Stimulated activated CD4-positive, alpha-beta T cell treated with anti-CD3 and anti-CD28 coated beads, Interleukin-2, amount 100 ng/mL, for 4 hours (primary cell): ENCODE data around the gene MGAT5.

ENCODE experiments used
- DNase-seq: peaks from one replicate; pipeline ENCODE4 v3.0.0-alpha.2; 2020; ENCODE audit warnings: low read depth

Gene MGAT5

GRCh38 chr2:134336921-134337320, 83.0 kb downstream of the MGAT5 start:
- no peak for DNase-seq

DNA sequence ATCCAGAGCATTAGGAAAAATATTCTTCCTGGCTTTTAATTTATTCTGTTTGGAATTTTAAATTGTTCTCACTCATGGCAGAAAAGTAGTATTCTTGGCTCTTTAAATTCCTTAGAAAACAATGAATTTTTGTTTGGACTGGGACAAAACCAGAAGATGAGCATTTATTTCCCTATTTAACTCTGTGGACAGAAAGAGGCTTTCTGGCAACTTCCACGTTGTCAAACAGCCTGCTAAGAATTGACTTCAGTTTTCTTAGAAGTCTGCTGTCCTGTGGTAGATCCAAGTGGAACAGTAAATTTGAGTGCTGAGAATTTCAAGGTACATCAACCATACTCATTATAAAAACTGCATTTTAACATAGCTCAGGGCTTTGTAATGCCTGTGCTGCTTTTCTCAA, 83.8 kb downstream of the MGAT5 start:
- DNase-seq: no peak

DNA sequence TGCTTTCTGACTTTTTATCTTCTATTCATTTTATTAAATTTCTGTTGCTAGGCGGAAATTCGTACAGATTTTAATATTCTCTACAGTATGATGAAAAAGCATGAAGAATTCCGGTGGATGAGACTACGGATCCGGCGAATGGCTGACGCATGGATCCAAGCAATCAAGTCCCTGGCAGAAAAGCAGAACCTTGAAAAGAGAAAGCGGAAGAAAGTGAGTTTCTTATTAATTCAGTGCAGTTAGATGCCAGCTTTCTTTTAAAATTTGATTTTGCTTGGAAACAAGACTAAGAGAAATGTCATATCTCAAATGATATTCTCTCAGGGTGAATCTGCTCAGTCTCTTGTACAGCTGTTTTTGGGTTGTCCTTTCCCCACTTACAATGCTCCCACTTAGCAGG, 84.3 kb downstream of the MGAT5 start:
- DNase-seq: no peak

GRCh38 chr2:134341476-134341875, 87.6 kb downstream of the MGAT5 start:
- no peak for DNase-seq

DNA sequence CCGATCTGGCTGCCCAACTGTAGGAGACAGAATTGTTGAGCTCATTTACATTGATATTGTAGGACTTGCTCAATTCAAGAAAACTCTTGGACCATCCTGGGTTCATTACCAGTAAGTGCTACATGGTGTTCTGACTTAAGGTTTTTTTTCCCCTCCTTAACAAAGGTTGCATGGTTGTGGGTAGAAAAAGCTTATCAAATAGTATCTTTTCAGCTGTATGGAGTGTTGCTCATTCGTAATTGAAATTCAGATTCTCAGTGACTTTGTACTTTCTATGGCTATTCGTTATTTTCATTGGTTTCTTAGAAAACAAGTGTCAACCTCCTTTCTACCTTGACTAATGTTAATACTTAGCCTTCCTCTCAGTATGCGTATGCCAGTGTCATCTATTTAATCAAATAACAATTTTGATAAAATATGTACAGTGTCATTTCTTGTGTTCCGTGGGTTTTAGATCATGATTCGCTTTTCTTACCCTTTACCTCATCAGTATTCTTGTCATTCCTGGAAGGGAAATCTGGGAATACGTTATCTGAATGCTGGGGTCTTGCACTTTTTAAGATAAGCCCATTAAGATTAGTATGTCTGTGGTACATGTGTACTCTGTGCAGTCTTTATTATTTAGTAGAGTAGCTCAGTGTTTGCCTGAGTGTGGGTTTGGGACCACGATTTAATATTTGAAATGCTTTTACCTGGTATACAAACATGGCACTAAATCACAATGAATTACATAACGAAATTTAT, 91.3 kb downstream of the MGAT5 start:
- no peak for DNase-seq

DNA sequence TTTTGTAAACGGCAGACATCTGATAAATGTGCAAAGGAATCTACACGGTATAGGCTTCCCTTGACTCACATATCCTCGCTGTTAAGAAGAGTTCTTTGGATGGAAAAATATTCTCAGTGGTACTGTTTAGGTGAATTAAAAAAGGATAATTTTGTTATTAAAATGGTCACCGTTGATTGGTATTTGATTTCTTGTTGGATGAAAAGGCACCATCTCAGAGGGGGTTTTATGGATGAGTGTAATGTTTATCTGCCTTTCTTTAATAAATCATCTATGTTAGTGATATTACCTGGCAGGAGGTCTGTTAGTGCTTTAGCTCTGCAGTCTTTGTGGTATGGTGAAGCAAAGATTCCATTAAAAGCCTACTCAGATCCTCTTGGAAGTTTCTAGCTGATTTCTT, 92.3 kb downstream of the MGAT5 start:
- no peak for DNase-seq

DNA sequence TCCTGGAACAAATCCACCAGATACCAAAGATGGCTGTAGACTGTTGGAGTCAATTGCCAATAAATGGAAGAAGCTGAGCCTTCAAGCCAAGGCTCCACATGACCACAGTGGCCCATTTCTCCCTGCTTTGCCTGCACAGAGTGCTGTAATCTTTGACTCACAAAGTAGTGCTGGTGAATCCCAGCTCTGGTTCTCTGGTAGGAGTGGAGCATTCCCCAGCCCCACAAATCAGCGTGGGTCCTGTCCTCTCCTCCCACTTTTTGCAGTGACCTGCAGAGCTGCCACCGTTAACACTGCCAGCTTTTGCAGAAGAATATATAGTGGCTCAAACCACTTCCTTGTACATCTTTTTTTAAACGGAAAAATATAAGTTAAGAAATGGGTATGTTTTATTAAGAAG, 93.9 kb downstream of the MGAT5 start:
- DNase-seq: no peak

- DNase-seq: no peak
Observed at GRCh38 chr2:134348239-134348638, 94.4 kb downstream of the MGAT5 start.

GRCh38 chr2:134348760-134349159, 94.9 kb downstream of the MGAT5 start:
- DNase-seq: no peak

DNA sequence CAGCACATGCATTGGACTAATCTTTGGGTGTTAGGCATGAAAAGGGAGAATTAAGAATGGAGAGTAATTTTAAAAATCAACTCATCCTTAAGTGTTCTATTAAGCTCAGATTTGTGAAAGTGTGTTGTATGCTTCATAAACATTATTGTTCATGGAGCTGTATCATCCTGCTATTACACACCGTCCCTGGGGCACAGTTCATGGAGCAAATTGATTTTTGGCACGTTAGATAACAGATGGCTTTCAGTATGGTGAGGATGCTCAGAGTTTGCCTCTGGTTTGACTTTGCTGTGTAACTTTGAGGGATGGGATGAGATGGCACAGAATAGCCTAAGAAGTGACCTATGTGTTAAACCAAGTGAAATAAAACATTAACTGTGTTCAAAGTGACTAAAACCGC, 97.1 kb downstream of the MGAT5 start:
- DNase-seq: no peak

DNA sequence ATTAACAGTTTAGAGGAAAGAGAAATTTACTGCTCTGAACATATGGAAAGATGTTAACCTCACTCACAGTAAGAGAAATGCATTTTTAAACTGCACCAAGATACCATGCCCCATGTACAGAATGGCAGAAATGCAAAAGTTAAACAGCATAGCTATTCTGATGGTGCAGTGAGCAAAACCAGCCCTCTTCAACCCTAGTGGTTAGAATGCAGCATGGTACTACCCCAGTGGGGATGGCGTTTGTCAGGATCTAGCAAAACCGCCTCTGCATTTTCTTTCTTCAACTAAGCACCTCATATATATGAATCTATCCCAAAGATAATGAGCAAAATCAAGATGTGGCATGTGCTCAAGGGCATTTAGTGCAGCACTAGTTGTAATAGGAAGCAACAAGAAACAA, 98.0 kb downstream of the MGAT5 start:
- DNase-seq: no peak

DNA sequence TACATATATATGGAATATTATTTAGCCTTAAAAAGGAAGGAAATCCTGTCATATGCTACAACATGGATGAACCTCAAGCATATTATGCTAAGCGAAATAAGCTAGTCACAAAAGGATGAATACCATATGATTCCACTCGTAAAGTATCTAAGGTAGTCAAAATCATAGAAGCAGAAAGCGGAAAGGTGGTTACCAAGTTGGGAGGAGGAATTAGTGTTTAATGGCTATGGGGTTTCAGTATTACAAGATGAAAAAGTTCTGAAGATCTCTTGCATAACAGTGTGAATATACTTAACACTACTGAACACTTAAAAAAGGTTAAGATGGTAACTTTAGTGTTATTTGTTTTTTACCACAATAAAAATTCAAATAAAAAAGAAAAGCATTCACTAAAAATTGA, 99.0 kb downstream of the MGAT5 start:
- DNase-seq: no peak

GRCh38 chr2:134354611-134355010, 100.7 kb downstream of the MGAT5 start:
- no peak for DNase-seq

DNA sequence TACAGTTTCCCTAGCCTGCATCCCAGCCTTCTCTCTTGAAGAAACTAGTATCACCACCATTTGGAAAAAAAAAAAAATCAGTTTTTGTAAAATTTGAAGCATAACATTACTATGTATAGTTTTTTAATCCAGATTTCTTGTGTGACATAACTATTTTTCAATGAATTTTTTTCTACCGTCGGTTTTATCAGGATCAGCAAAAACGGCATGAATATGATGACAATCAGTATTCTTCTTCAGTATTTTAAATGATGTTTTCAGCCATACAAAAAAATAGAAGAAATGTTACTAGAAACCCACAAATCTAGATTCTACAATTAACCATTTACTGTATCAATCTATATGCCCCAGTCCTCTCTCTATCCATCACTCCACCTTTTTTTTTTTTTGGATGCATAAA, 103.9 kb downstream of the MGAT5 start:
- no peak for DNase-seq

DNA sequence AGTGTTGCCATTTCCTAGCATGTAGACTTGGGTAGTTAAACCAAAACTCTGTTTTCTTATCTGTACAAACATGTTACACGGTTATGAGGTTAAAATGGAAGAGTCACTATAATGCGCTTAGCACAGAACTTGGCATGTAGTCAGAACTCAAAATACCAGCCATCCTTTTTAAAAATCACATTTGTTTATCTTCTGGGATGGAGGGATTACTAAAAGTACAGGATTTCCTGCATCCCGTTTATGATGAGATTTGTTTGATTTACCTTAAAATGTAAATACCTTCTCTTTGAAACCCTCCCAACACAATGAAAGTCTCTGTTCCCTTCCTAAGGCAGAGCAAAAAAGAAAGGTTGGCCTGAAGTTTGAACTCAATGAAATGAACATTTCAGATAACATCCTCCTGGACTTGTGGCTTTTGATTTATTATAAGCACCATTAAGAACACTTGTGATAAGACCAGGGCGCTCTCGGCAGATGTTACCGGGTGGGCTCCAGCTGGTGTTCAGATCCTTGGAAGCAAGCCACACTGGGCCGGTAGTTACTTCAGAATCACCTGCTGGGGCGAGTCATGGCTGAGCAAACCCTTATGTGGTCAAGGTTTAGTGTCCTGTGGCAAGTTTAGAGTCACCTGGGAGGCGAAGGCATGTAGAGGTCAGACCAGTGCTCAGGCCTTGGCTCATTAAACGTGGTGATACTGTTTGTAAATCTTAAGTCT, 105.7 kb downstream of the MGAT5 start:
- DNase-seq: no peak

GRCh38 chr2:134360745-134361487, 107.0 kb downstream of the MGAT5 start:
- no peak for DNase-seq

GRCh38 chr2:134361648-134362047, 107.8 kb downstream of the MGAT5 start:
- DNase-seq: no peak

GRCh38 chr2:134362152-134362668, 108.3 kb downstream of the MGAT5 start:
- no peak for DNase-seq

- no peak for DNase-seq
Observed at GRCh38 chr2:134362740-134363139, 108.9 kb downstream of the MGAT5 start.

DNA sequence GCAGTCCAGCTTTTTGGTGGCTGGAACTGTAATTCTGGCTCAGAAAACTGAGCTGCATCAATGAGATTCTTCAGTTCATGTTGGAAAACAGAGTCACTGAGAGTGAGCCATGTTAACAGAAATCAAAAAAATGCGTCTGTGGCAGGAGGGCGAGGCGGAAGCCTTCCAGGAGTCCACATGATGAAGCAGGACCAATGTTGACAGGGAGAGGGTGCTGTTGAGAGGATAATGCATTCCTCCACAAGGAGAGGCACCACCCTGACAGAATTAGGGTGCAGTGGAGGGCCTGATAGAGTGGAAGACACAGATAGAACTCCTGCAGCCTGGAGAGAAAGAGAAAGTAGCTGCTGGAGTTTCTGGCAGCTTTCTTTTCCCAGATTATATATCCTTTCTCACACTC, 111.5 kb downstream of the MGAT5 start:
- DNase-seq: no peak

DNA sequence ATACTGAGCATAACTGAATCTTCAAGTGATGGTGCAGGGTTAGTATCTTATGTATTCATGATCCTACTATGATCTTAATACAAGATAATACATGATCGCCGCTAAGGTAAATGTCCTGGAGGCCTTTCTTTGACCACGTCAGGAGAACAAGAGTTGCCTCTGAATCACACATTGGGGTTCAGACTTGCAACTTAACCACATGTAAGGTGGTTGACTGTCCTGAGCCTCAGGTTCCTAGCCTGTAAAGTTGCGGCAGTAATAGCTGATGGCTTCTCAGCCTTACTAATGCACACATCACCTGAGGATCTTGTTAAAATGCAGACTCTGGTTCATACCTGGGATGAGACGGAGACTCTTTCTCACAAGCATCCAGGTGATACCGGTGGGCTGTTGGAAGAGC, 112.5 kb downstream of the MGAT5 start:
- no peak for DNase-seq

DNA sequence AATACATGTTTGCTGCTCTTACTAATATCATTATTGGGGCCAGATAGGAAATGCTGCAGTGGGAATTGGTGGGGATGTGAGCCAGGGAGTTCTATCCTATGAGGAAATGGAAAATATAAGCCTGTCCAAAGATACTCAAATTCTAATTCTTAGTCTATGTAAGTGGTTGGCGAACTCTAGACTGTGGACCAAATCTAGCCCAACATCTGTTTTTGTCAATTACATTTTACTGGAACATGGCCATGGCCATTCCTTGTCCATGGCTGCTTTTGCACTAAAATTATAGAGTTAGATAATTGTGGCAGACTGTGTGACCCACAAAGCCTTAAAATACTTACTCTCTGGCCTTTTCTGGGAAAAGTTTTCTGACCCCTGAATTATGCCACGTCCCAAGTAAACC, 113.3 kb downstream of the MGAT5 start:
- DNase-seq: no peak
